WTC11 (cell line): ENCODE results near the gene DNAJC17. TPM values are rescaled to one million over a fixed set of nuclear protein-coding genes. Genes with fewer than 3 reads are reported as not detected.
A peak's percentile ranks its signal among the peaks of the same experiment; 100 is the strongest.

Source experiments
- ATAC-seq: fragments of 200-7000 bp; cut with Tn5 transposase; 2 replicates; pipeline ENCODE4 v1.10.0; 2021; ENCODE audit warnings: mild to moderate bottlenecking, moderate library complexity
- CTCF ChIA-PET: fragments of 300-600 bp; sonication (Branson Sonifier 250); formaldehyde crosslinking; loops from one replicate; lab custom pipeline; 2021; ENCODE audit warnings: antibody characterized with exemption; lab: Charles Lee
- POLR2A ChIA-PET: fragments of 350-600 bp; sonication (Branson Sonifier 250); formaldehyde crosslinking; loops from one replicate; lab custom pipeline; 2021; ENCODE audit warnings: antibody characterized with exemption; lab: Charles Lee
- DNase-seq: peaks from one replicate; pipeline ENCODE4 v3.0.0; 2021; ENCODE audit warnings: low spot score
- H3K27ac Mint-ChIP-seq: 2 replicates; pipeline ENCODE4 v1.8.0; 2021; ENCODE audit warnings: mixed read lengths
- H3K27me3 Mint-ChIP-seq: 2 replicates; pipeline ENCODE4 v1.8.0; 2021; ENCODE audit warnings: low read depth, mild to moderate bottlenecking, moderate library complexity, mixed read lengths
- H3K36me3 Mint-ChIP-seq: 2 replicates; pipeline ENCODE4 v1.8.0; 2021; ENCODE audit warnings: mixed read lengths
- H3K4me1 Mint-ChIP-seq: 2 replicates; pipeline ENCODE4 v1.8.0; 2022; ENCODE audit warnings: mixed read lengths
- H3K4me3 Mint-ChIP-seq: 2 replicates; pipeline ENCODE4 v1.8.0; 2021; ENCODE audit warnings: mild to moderate bottlenecking, moderate library complexity, mixed read lengths
- H3K9me3 Mint-ChIP-seq: 2 replicates; pipeline ENCODE4 v1.8.0; 2021; ENCODE audit warnings: mixed read lengths
- ATF2 ChIP-seq: sonication (generic); formaldehyde crosslinking; IDR thresholded peaks from 2 replicates; pipeline ENCODE4 v1.8.1; 2022; ENCODE audit warnings: low read depth, missing genetic modification reagents, borderline replicate concordance
- CREB1 ChIP-seq: sonication (generic); formaldehyde crosslinking; IDR thresholded peaks from 2 replicates; pipeline ENCODE4 v1.8.0; 2023; ENCODE audit warnings: mild to moderate bottlenecking, missing genetic modification reagents
- ELF4 ChIP-seq: sonication (generic); formaldehyde crosslinking; IDR thresholded peaks from 2 replicates; pipeline ENCODE4 v1.8.1; 2022; ENCODE audit warnings: low read depth, mild to moderate bottlenecking, moderate library complexity, missing genetic modification reagents
- ETV6 ChIP-seq: sonication (generic); formaldehyde crosslinking; IDR thresholded peaks from 2 replicates; pipeline ENCODE4 v1.8.1; 2022; ENCODE audit warnings: mild to moderate bottlenecking, missing genetic modification reagents
- FOXP4 ChIP-seq: sonication (generic); formaldehyde crosslinking; IDR thresholded peaks from 2 replicates; pipeline ENCODE4 v1.8.0; 2022; ENCODE audit warnings: mild to moderate bottlenecking, missing genetic modification reagents
- GTF2I ChIP-seq: fragments of 250-450 bp; sonication (Bioruptor Pico); conservative IDR thresholded peaks from 2 replicates; pipeline ENCODE4 v1.4.0; 2021; ENCODE audit warnings: mild to moderate bottlenecking
- HMGA2 ChIP-seq: fragments of 250-450 bp; sonication (Bioruptor Pico); IDR thresholded peaks from 2 replicates; pipeline ENCODE4 v1.4.0; 2021; ENCODE audit warnings: mild to moderate bottlenecking, moderate library complexity
- JUN ChIP-seq: sonication (generic); formaldehyde crosslinking; IDR thresholded peaks from 2 replicates; pipeline ENCODE4 v1.8.0; 2023; ENCODE audit warnings: mild to moderate bottlenecking, missing genetic modification reagents
- MXD4 ChIP-seq: fragments of 250-450 bp; sonication (Bioruptor Pico); IDR thresholded peaks from 2 replicates; pipeline ENCODE4 v1.8.0; 2021; ENCODE audit warnings: mild to moderate bottlenecking, moderate library complexity, borderline replicate concordance
- NR2C2 ChIP-seq: sonication (generic); formaldehyde crosslinking; IDR thresholded peaks from 2 replicates; pipeline ENCODE4 v1.8.0; 2022; ENCODE audit warnings: mild to moderate bottlenecking, missing genetic modification reagents
- OVOL2 ChIP-seq: fragments of 250-450 bp; sonication (Bioruptor Pico); IDR thresholded peaks from 2 replicates; pipeline ENCODE4 v1.9.0; 2021; ENCODE audit warnings: mild to moderate bottlenecking, borderline replicate concordance
- RELA ChIP-seq: sonication (generic); formaldehyde crosslinking; IDR thresholded peaks from 2 replicates; pipeline ENCODE4 v1.8.1; 2022; ENCODE audit warnings: missing genetic modification reagents, mild to moderate bottlenecking, borderline replicate concordance
- RORB ChIP-seq: fragments of 250-450 bp; sonication (Bioruptor Pico); IDR thresholded peaks from 2 replicates; pipeline ENCODE4 v1.9.0; 2021; ENCODE audit warnings: mild to moderate bottlenecking
- SMAD4 ChIP-seq: sonication (generic); formaldehyde crosslinking; IDR thresholded peaks from 2 replicates; pipeline ENCODE4 v1.8.0; 2022; ENCODE audit warnings: mild to moderate bottlenecking, missing genetic modification reagents
- SP1 ChIP-seq: sonication (generic); formaldehyde crosslinking; conservative IDR thresholded peaks from 2 replicates; pipeline ENCODE4 v1.8.1; 2022; ENCODE audit warnings: missing genetic modification reagents
- TP53 ChIP-seq: sonication (generic); formaldehyde crosslinking; IDR thresholded peaks from 2 replicates; pipeline ENCODE4 v1.8.1; 2023; ENCODE audit warnings: mild to moderate bottlenecking, missing genetic modification reagents
- ZBTB21 ChIP-seq: sonication (generic); formaldehyde crosslinking; IDR thresholded peaks from 2 replicates; pipeline ENCODE4 v1.8.1; 2023; ENCODE audit warnings: mild to moderate bottlenecking, missing genetic modification reagents, borderline replicate concordance
- ZSCAN18 ChIP-seq: fragments of 250-450 bp; sonication (Bioruptor Pico); IDR thresholded peaks from 2 replicates; pipeline ENCODE4 v2.1.2; 2022; ENCODE audit warnings: mild to moderate bottlenecking, moderate library complexity
- total RNA-seq: library from RNA; stranded (reverse); gene quantifications from 3 replicates; pipeline ENCODE4 v1.2.3, GENCODE V29; 2021
- TF ChIP-seq, protein P1 (sequence below): sonication (generic); formaldehyde crosslinking; IDR thresholded peaks from 2 replicates; pipeline ENCODE4 v1.8.0; 2022; ENCODE audit warnings: mild to moderate bottlenecking, missing genetic modification reagents
- TF ChIP-seq, protein P2 (sequence below): sonication (generic); formaldehyde crosslinking; IDR thresholded peaks from 2 replicates; pipeline ENCODE4 v1.8.1; 2022; ENCODE audit warnings: missing genetic modification reagents, borderline replicate concordance
- TF ChIP-seq, protein P3 (sequence below): sonication (generic); formaldehyde crosslinking; IDR thresholded peaks from 2 replicates; pipeline ENCODE4 v1.8.0; 2022; ENCODE audit warnings: mild to moderate bottlenecking, missing genetic modification reagents

DNAJC17 gene
- total RNA-seq, 1 experiment from 2014 or later, result 49.8 TPM

DNA sequence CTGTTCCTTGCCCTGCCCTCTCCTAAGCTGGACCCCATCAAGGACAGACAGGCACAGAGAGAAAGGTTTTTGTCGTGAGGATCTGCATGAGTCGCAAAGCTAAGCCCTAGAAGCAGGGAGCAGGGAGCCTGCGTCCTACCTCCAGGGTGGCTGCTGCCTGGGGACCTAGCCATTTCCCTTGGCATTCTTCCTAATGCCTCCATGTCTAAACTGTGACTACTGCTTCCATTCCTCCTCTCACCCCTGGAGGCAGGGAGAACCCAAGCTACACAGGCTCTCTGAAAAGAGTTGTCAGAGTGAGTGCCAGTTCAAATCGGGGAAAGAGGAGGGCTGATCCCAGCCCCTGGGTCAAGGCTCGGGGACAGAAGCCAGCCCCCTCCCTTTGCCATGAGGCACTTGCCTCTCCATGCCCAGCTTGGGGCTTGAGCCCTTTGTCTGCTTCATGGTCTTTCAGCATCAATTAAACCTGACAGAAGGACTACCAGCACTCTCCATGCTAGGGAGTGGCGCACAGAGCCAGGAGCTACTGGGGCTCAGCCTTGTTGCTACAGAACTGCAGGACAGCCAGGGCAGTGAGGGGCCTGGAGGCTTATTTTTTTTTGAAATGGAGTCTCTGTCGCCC is 41.0 kb downstream of the DNAJC17 start (continued):
- TF ChIP-seq ZSCAN18, result no peak

- no peak for DNase-seq
- peaks cover 14% of the 10 kb centered on the region for H3K27me3 Mint-ChIP-seq
Observed at GRCh38 chr15:40764629-40765103, 42.6 kb downstream of the DNAJC17 start.

DNA sequence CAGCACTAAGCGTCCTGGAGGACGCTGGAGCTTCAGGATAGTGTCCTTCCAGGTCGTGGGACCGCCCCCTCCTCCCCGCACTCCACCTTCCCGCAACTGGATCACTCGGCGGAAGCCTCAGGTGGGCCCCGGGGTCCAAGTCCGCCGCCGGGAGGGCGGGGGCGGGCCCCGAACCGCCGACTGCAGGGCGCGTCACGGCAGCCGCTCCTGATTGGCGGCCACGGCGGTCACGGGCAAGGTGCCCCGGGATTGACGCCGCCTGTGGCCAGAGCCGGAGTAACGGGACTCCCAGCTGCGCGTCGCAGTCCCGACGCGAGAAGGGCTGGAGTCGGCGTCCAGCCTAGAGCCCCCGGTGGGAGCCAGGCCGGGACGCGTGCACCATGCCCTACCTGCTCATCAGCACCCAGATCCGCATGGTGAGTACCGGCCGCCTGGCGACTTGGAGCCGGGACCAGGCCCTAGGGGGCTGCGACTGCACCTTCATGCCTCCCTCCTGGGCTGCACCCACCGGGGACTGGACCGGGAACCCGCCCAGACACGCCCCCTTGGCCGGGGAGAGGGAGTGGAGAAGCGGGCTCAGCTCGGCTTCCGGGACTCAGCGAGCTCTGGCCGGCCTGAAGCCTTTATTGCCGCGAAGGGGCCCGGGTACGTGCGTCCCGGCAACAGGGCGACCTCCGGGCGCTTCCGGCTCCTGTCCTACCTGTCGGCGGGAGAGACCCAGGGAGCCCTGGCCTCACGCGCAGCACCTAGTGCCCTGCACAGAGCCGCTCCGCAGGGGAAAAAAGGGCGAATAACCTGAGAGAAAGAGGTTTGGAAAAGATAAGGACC is 43.3 kb downstream of the DNAJC17 start, which contains the start of gene GCHFR:
GCHFR (plus strand) TSS at position 268 of the 828 bp plus-strand sequence; CDS start at position 381, 113 bp downstream.
- Mint-ChIP-seq H3K36me3 (no peaks in the 10 kb centered on the region), H3K4me3 (peak within 1 kb of the TSS; percentile 81), H3K27me3 (peaks cover 14% of the 10 kb centered on the region), H3K9me3 (no peaks in the 10 kb centered on the region), H3K4me1 (peaks cover 31% of the 10 kb centered on the region), H3K27ac (peak within 1 kb of the TSS; percentile 94)
- CTCF ChIA-PET, result interaction anchor here (0.5 to 7.8 kb wide), 25 partner anchors 17 to 327 kb away, joined by 3 to 60 read pairs (median 4); partner anchors contain the start of genes DNAJC17, RAD51, RHOV and SPINT1
- POLR2A ChIA-PET, result interaction anchor here (0.8 to 2.4 kb wide), 5 partner anchors 25 to 130 kb away, joined by 3 to 9 read pairs (median 4); partner anchors contain the start of genes SPINT1 and VPS18
- ATAC-seq (peak; percentile 40), DNase-seq (peak; percentile 81)
- TF ChIP-seq, protein P1, sequence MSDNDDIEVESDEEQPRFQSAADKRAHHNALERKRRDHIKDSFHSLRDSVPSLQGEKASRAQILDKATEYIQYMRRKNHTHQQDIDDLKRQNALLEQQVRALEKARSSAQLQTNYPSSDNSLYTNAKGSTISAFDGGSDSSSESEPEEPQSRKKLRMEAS (CRISPR knock-in tag), result peak; percentile 18; the same call in 1 of the 2 replicates
- TF ChIP-seq CREB1 (CRISPR knock-in tag) (no peak), ELF4 (CRISPR knock-in tag) (no peak), FOXP4 (CRISPR knock-in tag) (peak; percentile 17; the same call in 1 of the 2 replicates)
- TF ChIP-seq, protein P2, sequence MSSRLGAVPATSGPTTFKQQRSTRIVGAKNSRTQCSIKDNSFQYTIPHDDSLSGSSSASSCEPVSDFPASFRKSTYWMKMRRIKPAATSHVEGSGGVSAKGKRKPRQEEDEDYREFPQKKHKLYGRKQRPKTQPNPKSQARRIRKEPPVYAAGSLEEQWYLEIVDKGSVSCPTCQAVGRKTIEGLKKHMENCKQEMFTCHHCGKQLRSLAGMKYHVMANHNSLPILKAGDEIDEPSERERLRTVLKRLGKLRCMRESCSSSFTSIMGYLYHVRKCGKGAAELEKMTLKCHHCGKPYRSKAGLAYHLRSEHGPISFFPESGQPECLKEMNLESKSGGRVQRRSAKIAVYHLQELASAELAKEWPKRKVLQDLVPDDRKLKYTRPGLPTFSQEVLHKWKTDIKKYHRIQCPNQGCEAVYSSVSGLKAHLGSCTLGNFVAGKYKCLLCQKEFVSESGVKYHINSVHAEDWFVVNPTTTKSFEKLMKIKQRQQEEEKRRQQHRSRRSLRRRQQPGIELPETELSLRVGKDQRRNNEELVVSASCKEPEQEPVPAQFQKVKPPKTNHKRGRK (CRISPR knock-in tag), result no peak
- TF ChIP-seq, protein P3, sequence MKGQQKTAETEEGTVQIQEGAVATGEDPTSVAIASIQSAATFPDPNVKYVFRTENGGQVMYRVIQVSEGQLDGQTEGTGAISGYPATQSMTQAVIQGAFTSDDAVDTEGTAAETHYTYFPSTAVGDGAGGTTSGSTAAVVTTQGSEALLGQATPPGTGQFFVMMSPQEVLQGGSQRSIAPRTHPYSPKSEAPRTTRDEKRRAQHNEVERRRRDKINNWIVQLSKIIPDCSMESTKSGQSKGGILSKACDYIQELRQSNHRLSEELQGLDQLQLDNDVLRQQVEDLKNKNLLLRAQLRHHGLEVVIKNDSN (CRISPR knock-in tag), result peak; percentile 74

More at GRCh38 chr15:40764629-40765103, 42.6 kb downstream of the DNAJC17 start:
- Mint-ChIP-seq H3K36me3 (no peaks in the 10 kb centered on the region), H3K27ac (peak overlapping the region; percentile 94)
- CTCF ChIA-PET, result interaction anchor here (0.5 to 7.8 kb wide), 23 partner anchors 12 to 327 kb away, joined by 3 to 60 read pairs (median 4); partner anchors contain the start of genes DNAJC17, RAD51, RHOV and SPINT1
- TF ChIP-seq ZBTB21 (CRISPR knock-in tag) (no peak), GTF2I (CRISPR knock-in tag) (no peak), OVOL2 (CRISPR knock-in tag) (no peak), MXD4 (CRISPR knock-in tag) (no peak), FOXP4 (CRISPR knock-in tag) (no peak), RORB (CRISPR knock-in tag) (no peak), SMAD4 (CRISPR knock-in tag) (no peak), SP1 (CRISPR knock-in tag) (no peak), ETV6 (CRISPR knock-in tag) (no peak), JUN (no peak), RELA (CRISPR knock-in tag) (no peak), NR2C2 (CRISPR knock-in tag) (no peak), TP53 (CRISPR knock-in tag) (no peak), HMGA2 (CRISPR knock-in tag) (no peak), ATF2 (CRISPR knock-in tag) (no peak)
- TF ChIP-seq, protein P3 (CRISPR knock-in tag), result no peak
- TF ChIP-seq, all 79 proteins: peak for 0
- peak overlapping the region; percentile 81 for H3K4me3 Mint-ChIP-seq
- ATAC-seq, result no peak
- H3K4me1 Mint-ChIP-seq, result peaks cover 31% of the 10 kb centered on the region
- no peaks in the 10 kb centered on the region for H3K9me3 Mint-ChIP-seq
- POLR2A ChIA-PET, result interaction anchor here (0.6 to 2.4 kb wide), 6 partner anchors 26 to 140 kb away, joined by 3 to 9 read pairs (median 4); partner anchors contain the start of genes SPINT1 and VPS18
